ENCODE measurements around the gene SEMA6B.

SEMA6B gene

DNA sequence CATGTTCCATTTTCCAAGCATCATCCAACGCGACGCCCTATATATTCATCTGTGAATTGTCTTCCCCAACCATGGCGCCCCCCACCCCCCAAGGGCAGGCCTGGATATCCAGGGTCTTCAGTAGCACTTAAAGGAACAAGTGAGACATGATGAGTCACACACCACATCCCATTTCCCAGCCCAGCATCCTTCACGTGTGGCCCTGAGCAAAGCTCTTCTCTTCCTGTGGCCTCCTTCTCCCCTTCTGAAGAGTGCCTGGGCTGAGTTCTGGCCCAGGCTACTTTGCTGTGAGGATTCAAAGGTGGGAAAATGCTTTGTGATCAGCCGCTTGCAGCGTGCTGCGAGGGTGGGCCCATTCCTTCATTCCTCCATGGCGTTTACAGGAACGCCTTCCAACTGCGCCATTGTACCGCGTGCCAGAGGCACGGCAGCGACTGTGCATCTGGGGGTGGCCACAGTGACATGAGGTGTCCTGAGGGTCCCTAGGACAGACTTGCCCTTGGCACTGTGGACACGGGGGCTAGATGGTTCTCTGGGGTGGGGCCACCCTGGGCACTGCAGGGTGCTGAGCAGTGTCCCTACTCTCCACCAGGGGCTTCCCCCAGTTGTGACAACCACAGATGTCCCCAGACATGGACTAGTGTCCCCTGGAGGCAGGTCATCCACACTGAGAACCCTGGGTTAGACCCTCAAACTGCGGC is 52.9 kb downstream of the SEMA6B start:
- Mint-ChIP-seq H3K9me3 (ENCODE audit: low read depth) (no peaks in the 10 kb centered on the region), H3K27me3 (no peaks in the 10 kb centered on the region), H3K27ac (no peak overlapping the region), H3K4me1 (ENCODE audit: low read depth) (no peaks in the 10 kb centered on the region), H3K36me3 (peaks cover 6% of the 10 kb centered on the region), H3K4me3 (no peak overlapping the region)

DNA sequence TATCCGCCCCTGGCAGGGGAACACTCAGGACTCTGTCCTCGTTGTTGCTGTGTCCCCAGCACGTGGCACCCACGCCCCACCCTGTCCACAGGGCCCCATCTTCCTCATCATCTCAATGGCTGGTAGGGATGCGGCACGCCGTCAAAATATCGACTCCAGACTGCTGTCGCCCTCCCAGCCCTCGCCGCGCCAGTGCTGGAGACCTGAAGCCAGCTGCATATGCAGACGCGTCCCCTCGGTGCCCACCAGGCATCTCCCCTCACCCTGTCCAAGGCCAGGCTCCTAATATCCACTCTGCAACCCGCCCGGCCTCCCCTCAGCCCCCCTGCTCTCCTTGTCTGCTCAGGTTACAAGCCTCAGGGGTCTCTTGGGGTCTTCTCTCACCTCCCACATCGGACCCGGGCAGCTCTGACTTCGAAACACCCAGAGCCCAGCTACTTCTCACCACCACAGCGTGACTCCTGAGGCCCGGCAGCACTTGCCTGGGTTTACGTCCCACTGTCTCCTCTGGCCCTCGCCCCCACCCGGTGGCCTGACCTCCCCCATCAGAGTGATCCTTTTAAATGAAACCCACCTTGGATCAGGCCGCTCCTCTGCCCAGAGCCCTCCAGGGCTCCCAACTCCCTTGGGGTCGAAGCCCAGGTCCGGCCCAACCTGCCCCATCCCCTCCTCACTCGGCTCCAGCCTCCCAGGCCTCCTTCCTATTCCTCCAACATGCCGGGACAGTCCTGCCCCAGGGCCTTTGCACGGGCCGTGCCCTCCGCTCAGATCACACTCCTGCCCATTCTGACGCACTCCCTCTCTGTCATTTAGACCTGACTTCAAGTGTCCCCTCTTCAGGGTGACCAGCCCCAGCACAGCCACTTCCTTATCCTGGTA is 53.7 kb downstream of the SEMA6B start:
- no peak overlapping the region for H3K4me3 Mint-ChIP-seq
- no peaks in the 10 kb centered on the region for H3K4me1 Mint-ChIP-seq (ENCODE audit: low read depth)
- no peak overlapping the region for H3K27ac Mint-ChIP-seq

DNA sequence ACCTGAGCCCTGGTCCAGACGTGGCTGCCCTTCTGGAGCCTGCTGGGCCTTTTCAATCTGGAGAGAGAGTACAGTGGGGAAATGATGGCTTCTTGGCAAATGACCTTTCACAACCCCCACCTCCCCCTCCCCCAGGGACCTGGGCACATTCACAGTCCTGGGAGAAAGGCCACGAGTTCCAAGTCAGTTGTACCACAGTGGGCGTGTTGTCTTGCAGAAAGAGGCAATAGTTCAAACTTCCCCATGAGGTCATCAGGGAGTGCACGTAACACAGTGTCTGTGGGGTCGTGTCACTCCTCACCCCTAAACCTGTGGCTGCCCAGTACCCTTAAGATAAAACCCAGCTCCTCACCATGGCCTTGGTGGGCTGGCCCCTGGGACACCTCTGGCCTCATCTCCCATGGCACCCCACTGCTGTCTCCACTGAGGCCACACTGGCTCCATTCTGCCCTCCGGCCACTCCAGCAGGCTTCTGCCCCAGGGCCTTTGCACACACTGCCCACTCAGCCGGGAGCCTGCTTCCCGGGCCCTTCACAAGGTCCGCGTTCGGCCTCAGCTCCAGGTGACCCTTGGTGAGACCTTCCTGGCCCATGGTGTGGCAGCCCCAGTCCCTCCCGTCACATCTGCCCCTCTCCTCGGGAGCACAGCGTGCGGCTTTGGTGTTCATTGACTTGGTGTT is 54.5 kb downstream of the SEMA6B start:
- H3K9me3 Mint-ChIP-seq (ENCODE audit: low read depth): no peaks in the 10 kb centered on the region
- H3K27ac Mint-ChIP-seq: no peak overlapping the region
- no peaks in the 10 kb centered on the region for H3K4me1 Mint-ChIP-seq (ENCODE audit: low read depth)
- peaks cover 6% of the 10 kb centered on the region for H3K36me3 Mint-ChIP-seq
- no peaks in the 10 kb centered on the region for H3K27me3 Mint-ChIP-seq
- no peak overlapping the region for H3K4me3 Mint-ChIP-seq

More for the DNA sequence above, 53.7 kb downstream of the SEMA6B start:
- Mint-ChIP-seq H3K27me3 (no peaks in the 10 kb centered on the region), H3K36me3 (peaks cover 6% of the 10 kb centered on the region), H3K9me3 (ENCODE audit: low read depth) (no peaks in the 10 kb centered on the region)

DNA sequence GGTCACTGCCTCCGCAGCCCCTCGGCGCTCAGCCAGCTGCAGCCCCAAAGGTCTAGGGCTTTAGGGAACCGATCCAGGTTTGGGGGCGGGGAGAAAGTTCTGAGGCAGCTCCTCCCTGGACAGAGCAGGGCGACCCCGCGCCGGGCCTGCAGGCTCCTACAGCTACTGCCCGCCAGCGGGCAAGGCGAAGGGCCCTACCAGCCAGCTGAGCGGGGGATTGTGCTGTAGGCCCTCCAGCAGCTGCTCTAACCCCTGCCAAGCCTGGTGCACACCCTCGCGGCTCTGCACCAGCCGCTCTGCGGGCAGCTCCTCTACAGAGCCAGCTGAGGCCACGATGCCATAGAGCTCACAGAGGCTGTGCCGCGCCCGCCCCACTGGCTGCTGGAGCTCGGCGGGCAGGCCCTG is 55.2 kb downstream of the SEMA6B start:
- no peak overlapping the region for H3K4me3 Mint-ChIP-seq
- H3K9me3 Mint-ChIP-seq (ENCODE audit: low read depth): no peaks in the 10 kb centered on the region
- H3K36me3 Mint-ChIP-seq: peaks cover 6% of the 10 kb centered on the region
- H3K27ac Mint-ChIP-seq: no peak overlapping the region
- H3K27me3 Mint-ChIP-seq: no peaks in the 10 kb centered on the region
- no peaks in the 10 kb centered on the region for H3K4me1 Mint-ChIP-seq (ENCODE audit: low read depth)

DNA sequence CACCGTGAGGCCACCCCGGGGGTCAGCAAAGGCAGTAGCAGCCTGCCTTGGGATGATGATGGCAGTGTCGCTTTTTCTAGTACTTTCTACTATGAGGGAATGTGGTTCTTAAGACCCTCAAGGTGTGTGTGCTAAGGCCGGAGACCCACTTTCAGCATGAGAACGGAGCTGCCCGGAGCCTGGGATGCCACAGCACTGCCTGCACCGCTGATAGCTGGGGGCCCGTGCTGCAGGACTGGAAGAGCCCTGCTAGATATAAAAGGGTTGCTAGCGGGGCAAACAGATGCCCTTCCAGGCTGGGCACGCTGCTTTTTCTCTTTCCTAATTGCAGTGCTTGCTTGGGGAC is 55.7 kb downstream of the SEMA6B start:
- H3K4me3 Mint-ChIP-seq: no peak overlapping the region
- H3K9me3 Mint-ChIP-seq (ENCODE audit: low read depth): no peaks in the 10 kb centered on the region
- H3K36me3 Mint-ChIP-seq: peaks cover 6% of the 10 kb centered on the region
- no peaks in the 10 kb centered on the region for H3K27me3 Mint-ChIP-seq
- no peaks in the 10 kb centered on the region for H3K4me1 Mint-ChIP-seq (ENCODE audit: low read depth)
- H3K27ac Mint-ChIP-seq: no peak overlapping the region

DNA sequence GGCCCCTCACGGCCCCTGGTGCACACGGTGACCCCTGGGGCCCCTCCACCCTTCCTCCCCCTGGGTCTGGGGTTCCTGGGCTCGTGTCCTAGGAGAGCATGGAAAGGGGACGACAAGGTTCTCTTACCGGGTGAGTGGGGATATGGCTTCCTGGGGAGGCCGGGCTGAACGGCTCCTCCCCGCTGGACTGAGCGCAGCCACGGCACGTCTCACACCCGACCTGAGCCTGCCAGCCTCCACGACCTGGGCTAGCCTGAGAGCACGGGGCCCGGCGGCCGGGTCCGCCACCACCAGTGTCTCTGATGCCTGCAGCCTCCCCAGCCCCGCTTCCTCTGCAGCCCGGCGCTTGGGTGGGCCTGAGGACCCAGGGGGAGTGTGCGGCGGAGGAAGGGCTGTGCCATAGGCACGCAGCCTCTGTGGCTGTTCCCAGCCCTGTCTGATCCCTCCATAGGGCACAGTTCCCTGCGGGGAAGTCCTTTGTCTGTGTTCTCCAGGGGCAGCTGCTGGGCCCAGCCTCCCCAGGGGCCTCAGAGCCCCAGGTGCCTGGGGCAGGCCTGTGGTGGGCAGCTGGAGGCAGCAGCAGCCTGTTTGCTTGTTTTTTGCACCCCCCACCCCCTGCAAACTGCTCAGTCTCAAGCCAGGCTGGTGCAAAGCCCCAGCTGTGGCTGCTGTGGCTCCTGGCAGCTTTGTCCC is 56.2 kb downstream of the SEMA6B start:
- Mint-ChIP-seq H3K27me3 (no peaks in the 10 kb centered on the region), H3K27ac (no peak overlapping the region), H3K36me3 (peaks cover 6% of the 10 kb centered on the region), H3K9me3 (ENCODE audit: low read depth) (no peaks in the 10 kb centered on the region), H3K4me1 (ENCODE audit: low read depth) (no peaks in the 10 kb centered on the region), H3K4me3 (no peak overlapping the region)

DNA sequence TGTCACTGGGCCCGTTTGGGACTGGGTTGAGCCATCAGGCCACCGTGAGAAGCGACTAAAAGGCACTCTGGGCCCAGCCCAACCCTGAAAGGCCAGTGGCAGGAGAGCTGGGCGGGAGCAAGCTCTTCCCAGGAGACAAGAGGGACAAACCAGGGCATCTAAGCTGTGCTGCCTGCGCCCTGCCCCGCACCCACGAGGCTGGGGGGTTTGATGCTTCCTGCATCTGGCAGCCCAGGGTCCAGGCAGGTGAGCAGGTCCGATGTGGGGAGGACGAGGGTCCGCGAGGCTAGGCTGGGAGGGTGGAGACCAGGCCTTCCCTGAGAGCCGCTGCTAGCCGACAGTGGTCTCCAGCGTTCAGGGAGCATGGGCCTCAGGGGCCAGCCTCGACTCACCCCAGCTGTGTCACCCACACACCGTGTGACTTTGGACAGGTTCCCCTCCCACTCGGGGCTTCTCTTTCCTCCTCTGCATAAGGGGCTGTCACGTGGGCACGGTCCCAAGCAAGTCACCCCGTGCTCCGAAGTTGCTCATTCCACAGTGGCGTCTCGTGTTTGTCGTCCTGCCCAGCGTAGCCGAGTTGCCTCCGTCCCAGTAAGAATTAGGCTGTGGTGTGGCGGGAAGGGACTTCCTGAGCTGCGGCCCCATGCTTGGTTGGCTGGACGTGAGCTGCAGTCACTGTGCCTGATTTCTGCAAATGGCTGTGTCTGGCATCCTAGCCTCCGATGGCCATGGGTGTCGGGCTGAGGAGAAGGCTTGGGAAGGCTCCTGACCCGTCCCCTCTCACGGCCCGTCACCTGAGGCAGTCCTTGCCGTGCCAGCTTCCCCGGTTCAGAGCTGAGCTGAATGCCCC is 57.0 kb downstream of the SEMA6B start:
- no peak overlapping the region for H3K4me3 Mint-ChIP-seq
- H3K36me3 Mint-ChIP-seq: peaks cover 6% of the 10 kb centered on the region
- no peak overlapping the region for H3K27ac Mint-ChIP-seq
- no peaks in the 10 kb centered on the region for H3K27me3 Mint-ChIP-seq
- H3K9me3 Mint-ChIP-seq (ENCODE audit: low read depth): no peaks in the 10 kb centered on the region
- no peaks in the 10 kb centered on the region for H3K4me1 Mint-ChIP-seq (ENCODE audit: low read depth)

DNA sequence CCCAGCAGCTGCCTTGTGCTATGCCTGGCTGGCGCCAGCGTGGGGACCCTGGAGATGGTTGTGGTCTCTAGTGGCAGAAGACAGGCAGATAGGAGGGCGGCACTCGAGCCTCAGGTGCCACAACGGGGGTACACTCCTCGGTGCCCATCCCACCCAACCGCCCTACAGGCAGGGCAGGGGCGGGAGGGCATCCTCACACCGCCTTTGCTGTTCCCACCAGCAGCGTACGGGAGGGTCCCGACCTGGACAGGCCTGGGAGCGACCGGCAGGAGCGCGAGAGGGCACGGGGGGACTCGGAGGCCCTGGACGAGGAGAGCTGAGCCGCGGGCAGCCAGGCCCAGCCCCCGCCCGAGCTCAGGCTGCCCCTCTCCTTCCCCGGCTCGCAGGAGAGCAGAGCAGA is 57.8 kb downstream of the SEMA6B start:
- H3K4me1 Mint-ChIP-seq (ENCODE audit: low read depth): no peaks in the 10 kb centered on the region
- H3K27me3 Mint-ChIP-seq: no peaks in the 10 kb centered on the region
- H3K27ac Mint-ChIP-seq: no peak overlapping the region
- no peak overlapping the region for H3K4me3 Mint-ChIP-seq
- no peaks in the 10 kb centered on the region for H3K9me3 Mint-ChIP-seq (ENCODE audit: low read depth)
- H3K36me3 Mint-ChIP-seq: peaks cover 6% of the 10 kb centered on the region

DNA sequence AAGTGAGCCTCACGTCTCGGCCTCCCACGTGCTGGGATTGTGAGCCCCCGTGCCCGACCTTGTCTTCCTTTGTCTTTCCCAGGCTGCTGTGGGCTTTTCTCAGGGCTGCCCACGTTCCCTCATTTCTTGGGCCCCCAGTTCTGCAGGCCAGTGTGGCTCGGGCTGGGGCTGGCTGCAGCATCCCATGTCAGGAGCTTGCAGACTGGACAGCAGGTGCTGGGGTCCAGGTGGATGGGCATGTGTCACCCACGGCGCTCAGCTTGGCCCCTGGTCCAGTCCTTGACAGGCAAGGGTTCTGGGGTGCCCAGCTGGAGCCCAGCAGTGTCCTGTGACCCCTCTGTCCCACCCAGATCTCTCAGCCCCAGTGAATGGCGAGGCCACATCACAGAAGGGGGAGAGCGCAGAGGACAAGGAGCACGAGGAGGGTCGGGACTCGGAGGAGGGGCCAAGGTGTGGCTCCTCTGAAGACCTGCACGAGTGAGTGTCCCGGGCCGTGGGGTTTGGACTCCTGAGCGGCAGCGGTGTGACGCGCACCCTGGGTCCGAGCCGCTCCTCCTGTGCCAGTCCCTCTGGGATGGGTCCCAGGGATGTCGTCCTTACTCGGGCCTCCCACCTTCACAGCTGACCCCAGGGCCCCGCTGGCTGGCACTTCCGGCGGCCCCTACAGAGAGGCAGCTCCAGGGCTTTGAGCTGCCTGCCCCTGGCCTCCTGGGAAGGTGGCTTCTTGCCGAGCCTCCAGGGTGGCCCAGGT is 58.5 kb downstream of the SEMA6B start:
- no peaks in the 10 kb centered on the region for H3K9me3 Mint-ChIP-seq (ENCODE audit: low read depth)
- no peaks in the 10 kb centered on the region for H3K4me1 Mint-ChIP-seq (ENCODE audit: low read depth)
- peaks cover 3% of the 10 kb centered on the region for H3K36me3 Mint-ChIP-seq
- no peak overlapping the region for H3K4me3 Mint-ChIP-seq
- H3K27me3 Mint-ChIP-seq: no peaks in the 10 kb centered on the region
- H3K27ac Mint-ChIP-seq: no peak overlapping the region

DNA sequence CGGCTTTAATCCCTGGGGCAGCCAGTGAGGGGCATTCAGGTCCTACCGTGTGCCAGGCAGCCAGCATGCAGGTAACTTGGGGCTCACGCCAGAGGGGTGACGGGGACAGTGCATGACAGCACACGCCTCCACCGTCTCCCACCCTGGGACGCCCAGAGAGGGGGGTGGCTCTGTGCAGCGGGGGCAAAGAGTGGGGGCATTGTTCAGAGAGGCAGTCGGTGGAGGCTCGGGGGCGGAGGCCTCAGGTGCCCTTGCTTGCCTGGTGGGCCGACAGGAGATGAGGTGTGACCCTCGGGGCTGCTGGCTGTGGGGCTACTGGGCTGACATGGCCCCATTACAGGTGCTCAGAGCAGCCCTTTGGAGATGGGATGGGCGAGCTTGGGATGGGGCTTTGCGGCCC is 59.6 kb downstream of the SEMA6B start:
- Mint-ChIP-seq H3K4me1 (ENCODE audit: low read depth) (no peaks in the 10 kb centered on the region), H3K9me3 (ENCODE audit: low read depth) (no peaks in the 10 kb centered on the region), H3K27me3 (no peaks in the 10 kb centered on the region), H3K36me3 (no peaks in the 10 kb centered on the region), H3K27ac (no peak overlapping the region), H3K4me3 (no peak overlapping the region)

DNA sequence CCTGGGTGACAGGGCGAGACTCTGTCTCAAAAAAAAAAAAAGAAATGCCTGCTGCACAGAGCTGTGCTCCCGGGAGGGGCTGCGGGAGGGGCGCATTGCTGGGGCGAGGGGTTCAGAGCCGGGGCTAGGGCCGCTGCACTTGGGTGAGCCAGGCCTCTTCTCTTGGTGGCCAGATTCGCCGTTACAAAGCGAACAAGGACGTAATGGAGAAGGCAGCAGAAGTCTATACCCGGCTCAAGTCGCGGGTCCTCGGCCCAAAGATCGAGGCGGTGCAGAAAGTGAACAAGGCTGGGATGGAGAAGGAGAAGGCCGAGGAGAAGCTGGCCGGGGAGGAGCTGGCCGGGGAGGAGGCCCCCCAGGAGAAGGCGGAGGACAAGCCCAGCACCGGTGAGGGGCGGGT is 60.2 kb downstream of the SEMA6B start:
- Mint-ChIP-seq H3K9me3 (ENCODE audit: low read depth) (no peaks in the 10 kb centered on the region), H3K36me3 (no peaks in the 10 kb centered on the region), H3K27ac (no peak overlapping the region), H3K4me3 (no peak overlapping the region), H3K27me3 (no peaks in the 10 kb centered on the region), H3K4me1 (ENCODE audit: low read depth) (no peaks in the 10 kb centered on the region)

DNA sequence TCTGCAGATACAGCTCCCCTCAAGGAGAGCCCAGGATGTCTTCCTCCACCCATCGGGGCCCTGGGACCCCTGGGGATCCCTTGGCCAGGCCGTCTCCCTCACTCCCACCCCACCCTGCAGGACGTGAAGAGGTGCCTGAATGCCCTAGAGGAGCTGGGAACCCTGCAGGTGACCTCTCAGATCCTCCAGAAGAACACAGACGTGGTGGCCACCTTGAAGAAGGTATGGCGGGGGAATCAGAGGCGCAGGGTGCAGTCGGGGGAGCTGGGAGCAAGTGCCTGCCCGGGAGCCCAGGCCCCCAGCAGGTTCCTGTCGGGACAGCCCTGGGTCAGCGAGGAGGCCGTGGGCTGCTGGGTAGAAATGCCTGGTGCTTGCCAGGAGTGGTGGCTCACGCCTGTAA is 60.8 kb downstream of the SEMA6B start:
- Mint-ChIP-seq H3K9me3 (ENCODE audit: low read depth) (no peaks in the 10 kb centered on the region), H3K4me3 (no peak overlapping the region), H3K4me1 (ENCODE audit: low read depth) (no peaks in the 10 kb centered on the region)

DNA sequence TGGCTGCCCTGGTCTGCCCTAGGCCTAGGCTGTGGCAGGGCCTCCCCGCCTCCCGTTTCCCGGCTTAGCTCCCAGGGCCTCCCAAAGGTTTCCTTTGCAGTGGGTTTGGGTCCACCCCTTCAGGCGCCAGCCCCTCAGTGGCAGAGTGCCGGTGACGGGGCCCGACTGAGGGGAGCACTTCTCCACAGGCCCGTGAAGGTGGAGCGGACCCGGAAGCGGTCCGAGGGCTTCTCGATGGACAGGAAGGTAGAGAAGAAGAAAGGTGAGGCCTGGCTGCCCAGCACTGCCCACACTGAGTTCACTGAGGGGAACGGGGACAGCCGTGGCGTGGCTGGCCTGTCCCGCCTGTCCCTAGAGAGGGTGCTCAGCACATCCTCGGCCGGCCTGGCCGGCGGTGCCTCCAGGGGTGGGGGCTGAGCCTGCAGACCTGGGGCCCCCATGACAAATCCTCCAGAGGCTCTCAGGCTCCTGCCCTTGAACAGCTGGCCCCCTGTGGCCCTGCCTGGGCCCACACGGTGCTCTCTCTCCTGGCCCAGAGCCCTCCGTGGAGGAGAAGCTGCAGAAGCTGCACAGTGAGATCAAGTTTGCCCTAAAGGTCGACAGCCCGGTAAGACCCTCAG is 61.6 kb downstream of the SEMA6B start:
- Mint-ChIP-seq H3K4me1 (ENCODE audit: low read depth) (no peaks in the 10 kb centered on the region), H3K27me3 (no peaks in the 10 kb centered on the region), H3K9me3 (ENCODE audit: low read depth) (no peaks in the 10 kb centered on the region), H3K4me3 (no peak overlapping the region), H3K27ac (no peak overlapping the region), H3K36me3 (no peaks in the 10 kb centered on the region)

More for the DNA sequence above, 60.8 kb downstream of the SEMA6B start:
- Mint-ChIP-seq H3K36me3 (no peaks in the 10 kb centered on the region), H3K27me3 (no peaks in the 10 kb centered on the region), H3K27ac (no peak overlapping the region)
